Activated naive CD8-positive, alpha-beta T cell treated with anti-CD3 and anti-CD28 coated beads, Interleukin-2, amount 50 U/mL, for 16 hours (primary cell): ENCODE measurements around the gene INSYN1.
A peak's percentile ranks its signal among the peaks of the same experiment; 100 is the strongest.
"Not testable (repeated sequence)": the region's sequence is repeated elsewhere in the genome, so short reads cannot be mapped to it uniquely, and the experiment has no call there.

Experiments
- DNase-seq: peaks from one replicate; pipeline ENCODE4 v3.0.0-alpha.2; 2020; ENCODE audit warnings: low read depth, low spot score

The INSYN1 gene

GRCh38 chr15:73714695-73715301 is 38.4 kb downstream of the INSYN1 start:
- no peak for DNase-seq

DNA sequence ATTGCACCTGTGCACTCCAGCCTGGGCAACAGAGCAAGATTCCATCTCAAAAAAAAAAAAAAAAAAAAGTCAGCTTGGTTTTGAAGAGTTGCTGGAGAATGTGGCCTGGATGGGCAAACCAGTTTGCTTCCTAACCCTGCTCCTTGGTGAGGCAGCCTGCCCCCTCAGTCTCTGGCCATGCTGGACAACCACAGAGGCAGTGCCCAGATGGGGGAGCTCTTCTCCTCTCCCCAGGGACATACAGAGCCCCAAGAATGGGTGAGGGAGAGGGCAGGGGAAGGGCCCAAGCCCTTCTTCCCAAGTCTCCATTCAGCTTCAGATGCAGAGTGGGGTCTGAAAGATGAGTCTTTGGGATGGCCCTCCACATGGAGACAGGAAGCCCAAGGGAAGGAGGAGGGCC is 41.0 kb downstream of the INSYN1 start:
- DNase-seq: no peak

DNA sequence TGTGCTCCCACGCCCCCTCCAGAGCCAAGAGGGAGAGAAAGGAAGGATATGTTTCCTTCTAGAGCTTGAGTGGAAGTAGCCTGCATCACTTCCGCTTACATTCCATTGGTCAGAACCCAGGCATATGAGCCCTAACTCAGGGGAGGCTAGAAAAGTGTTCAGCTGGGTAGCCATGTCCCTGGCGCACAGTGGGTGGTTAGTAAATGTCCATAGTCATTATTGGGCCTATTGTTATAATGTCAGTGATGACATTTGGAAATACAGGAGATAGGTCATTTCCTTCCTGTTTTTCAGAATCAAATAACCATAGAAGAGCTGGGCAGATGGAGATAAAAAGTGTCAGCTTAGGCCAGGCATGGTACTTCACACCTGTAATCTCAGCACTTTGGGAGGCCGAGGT is 41.6 kb downstream of the INSYN1 start:
- DNase-seq: no peak

- no peak for DNase-seq
These were observed 42.8 kb downstream of the INSYN1 start for GRCh38 chr15:73710321-73710720.

DNA sequence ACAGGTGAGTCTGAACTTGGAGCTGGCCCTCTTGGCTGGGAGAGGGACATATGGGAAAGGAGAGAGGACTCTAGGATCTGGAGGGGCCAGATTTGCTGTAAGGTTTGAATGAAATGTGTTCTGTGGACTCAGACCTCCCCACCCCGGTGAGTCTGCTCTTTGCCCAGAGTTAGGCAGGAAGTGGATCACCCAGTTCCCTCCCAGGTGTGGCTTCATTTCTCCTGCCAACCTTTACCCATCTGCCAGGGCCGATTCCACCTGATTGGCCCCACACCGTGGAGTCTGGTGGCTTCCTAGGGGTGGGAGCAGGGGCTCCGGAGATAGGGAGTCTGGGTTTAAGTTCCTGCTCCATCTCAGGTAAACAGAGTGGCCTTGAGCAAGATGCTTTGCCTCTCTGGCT is 43.5 kb downstream of the INSYN1 start:
- DNase-seq: no peak

- DNase-seq: no peak
These were observed 43.9 kb downstream of the INSYN1 start for GRCh38 chr15:73709241-73709640.

DNA sequence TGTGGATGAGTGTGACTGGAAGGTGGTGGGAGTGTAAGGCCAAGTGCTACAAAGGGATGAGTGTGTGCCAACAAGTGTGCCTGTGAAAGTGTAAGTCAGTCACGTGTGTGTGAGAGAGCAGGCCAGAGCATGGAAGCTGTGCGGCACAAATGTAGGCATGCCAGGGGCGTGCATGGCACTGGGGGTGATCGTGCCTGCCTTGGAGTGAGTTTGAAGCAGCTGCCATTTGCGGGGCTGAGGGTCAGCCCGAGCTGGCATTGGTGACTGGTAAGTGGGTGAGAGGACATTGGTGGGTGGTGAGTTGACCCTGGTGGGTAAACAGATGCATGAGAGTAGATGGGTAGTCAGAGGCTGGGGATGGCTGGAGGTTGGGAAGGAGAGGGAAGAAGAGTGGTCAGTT is 44.5 kb downstream of the INSYN1 start:
- no peak for DNase-seq

DNA sequence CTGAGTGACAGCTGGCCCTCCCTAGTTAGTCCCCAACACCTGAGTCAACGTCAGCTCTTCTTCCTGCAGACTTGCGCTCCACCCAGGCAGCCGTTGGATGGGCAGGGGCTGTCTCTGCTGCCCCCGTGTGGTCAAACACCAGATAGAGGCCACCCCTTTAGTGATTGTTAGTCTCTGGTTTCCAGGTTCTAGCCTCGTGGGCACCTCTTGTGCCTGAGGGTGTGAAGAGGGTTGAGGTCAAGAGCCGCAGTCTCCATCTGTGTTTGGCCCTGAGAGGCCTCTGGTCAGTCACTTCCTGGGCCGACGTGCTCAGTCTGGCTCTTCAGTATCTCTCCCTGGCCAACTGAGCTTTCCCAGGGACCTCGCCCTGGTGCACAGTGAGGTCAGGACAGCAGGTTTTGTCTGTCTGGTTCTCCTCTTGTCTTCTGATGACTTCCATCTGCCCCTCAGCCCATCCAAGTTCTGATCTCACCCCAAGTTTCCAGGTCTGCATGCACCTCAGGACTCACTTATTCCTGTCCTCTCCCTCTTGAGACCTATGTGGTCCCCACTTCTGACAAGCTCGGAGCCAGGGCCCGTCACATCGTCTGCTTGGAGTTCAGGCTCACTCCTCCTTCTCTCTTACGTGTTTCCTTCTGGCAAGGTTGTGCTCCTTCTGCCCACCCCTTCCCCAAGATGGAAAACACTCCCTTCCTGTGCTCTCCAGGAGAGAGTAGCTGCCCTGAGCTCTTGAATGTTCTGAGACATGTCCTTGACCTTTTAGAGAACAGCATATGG is 48.1 kb downstream of the INSYN1 start:
- DNase-seq: peak; percentile 29

- DNase-seq: not testable (repeated sequence)
These were observed 48.8 kb downstream of the INSYN1 start for GRCh38 chr15:73704142-73704868.

GRCh38 chr15:73703601-73704000 is 49.5 kb downstream of the INSYN1 start:
- DNase-seq: not testable (repeated sequence)

- not testable (repeated sequence) for DNase-seq
These were observed 50.6 kb downstream of the INSYN1 start for GRCh38 chr15:73702311-73703239.

DNA sequence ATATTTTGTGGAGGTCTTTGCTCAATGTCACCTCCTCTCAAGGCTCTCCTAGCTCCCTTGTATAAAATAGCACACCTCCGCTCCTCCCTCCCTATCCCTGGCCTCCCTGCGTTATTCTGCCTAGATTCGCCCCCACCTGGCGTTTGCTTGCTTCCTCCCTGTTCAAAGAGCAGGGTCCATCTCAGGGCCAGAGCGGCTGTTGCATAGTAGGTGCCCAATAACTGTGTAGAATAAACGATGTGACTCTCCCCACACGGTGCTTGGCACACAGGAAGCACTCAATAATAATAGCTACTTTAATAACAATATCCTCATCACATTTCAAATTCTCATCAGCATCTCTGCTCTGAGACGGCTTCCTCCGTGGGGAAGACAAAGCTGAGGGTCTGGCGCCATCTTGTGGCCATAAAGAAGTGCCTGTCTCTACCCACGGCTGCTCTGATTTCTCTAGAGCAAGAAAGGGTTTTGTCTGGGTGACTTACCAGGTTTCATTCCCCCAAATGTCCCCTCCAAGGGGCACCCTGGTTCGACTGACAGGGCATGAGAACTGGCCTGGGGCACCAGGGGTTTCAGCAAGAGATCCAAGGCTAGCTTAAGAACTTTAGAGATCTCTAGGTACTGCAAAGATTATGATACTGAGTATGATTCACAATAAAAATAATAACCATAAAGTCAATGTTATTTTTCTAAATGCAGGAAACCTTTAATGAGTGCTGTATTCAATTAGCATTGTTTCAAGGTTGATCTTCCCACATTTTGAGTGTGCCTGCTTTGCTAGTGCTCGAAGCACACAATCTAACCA is 52.9 kb downstream of the INSYN1 start:
- peak; percentile 46 for DNase-seq

DNA sequence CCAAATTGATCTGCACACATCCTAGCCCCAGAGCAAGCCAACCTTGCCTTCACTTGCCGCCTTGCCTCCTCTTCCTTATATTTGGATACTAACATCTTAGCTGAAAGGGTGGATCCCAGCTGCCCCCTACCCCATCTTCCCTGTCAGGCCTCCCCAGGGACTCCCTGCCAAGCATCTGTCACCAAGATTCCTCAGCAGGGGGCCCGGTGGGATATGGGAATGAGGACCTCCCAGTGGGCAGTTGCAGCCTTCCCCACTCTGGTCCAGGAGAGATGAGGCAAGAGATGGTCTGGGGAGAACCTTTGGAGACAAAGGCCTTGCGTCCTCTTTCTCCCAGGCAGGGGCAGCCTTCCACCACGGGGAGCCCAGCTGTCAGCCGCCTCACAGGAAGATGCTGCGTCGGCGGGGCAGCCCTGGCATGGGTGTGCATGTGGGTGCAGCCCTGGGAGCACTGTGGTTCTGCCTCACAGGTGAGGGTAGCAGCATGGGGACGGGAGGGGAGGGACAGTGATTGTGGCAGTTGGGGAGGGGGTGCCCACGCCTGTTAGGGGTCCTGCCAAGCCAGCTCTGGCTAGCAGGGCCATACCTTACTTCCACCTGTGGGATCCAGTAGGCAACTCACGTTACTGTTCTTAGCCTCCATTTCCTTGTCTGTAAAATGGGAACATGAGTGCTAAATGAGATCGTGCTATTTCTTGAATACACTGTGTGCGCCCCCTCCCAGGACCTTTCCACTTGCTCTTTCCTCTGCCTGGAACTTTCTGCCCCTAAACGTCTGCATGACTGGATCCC is 53.7 kb downstream of the INSYN1 start:
- DNase-seq: no peak

GRCh38 chr15:73697033-73697467 is 56.1 kb downstream of the INSYN1 start:
- peak; percentile 21 for DNase-seq

DNA sequence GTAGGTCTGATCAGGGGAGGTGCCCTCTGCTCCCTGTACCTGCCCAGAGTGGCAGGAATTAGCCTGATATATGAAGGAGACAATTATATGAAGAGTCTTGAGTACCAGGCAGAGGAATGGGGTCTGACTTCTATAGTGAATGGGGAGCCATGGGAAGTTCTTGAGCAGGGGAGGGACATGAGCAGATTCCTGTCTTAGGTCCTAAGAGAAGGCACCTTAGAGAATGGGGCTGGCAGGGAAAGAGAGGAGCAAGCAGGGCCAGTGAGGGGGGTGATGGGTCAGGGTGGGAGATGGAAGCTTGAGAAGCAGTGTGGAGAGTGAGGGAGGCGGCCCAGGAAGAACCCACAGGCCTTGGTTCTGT is 56.5 kb downstream of the INSYN1 start:
- DNase-seq: no peak

GRCh38 chr15:73695773-73696640 is 57.1 kb downstream of the INSYN1 start:
- no peak for DNase-seq

GRCh38 chr15:73694419-73694818 is 58.7 kb downstream of the INSYN1 start:
- no peak for DNase-seq

GRCh38 chr15:73691396-73691795 is 61.8 kb downstream of the INSYN1 start:
- no peak for DNase-seq

DNA sequence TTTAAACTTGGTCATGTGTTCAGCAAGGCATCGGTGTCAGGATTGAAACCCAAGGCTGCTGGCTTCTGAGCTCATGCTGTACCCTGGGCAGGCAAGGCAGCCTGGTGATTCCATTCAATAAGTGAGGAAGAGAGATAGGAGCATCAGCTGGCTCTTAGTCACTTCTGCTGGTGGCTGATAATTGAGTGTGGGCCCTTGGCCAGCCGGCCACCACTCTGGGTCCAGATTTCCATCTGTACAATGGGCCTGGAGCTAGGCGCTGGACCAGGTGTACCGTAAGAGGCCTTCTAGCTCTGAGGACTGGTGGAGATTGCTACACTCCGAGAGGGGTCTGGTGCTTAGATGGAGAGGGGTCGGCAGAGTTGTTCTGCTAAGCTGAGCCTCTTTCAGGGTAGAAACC is 64.7 kb downstream of the INSYN1 start:
- no peak for DNase-seq
